ENCODE results near the gene NRL. TPM values are rescaled to one million over a fixed set of nuclear protein-coding genes. Genes with fewer than 3 reads are reported as not detected.

The NRL gene
- total and polyA plus RNA-seq, 9 of the 15 experiments (the other 6 are each of a cell fraction or from before 2014, with no cell fraction given): 0.07 to 2.7 (median 1.4) TPM; not detected in 1

GRCh38 chr14:24114532-24115421 lies at the start of gene NRL, which contains the start of gene DCAF11 (continued):
- TF ChIP-seq MITF (IDR thresholded peaks at IDR 0.05): peak; percentile 71; the same call in 1 of the 2 replicates
- no peak for TF ChIP-seq PHB (CRISPR knock-in tag; IDR thresholded peaks at IDR 0.05)
- TF ChIP-seq CBX5 (IDR thresholded peaks at IDR 0.05; ENCODE audit: borderline replicate concordance, low read depth): no peak
- TF ChIP-seq ZBED1 (IDR thresholded peaks at IDR 0.05): no peak
- 0 out of 2 replicates have a peak, but pooled peaks have one; percentile 25 for TF ChIP-seq XRCC5 (IDR thresholded peaks at IDR 0.05; ENCODE audit: low read depth, low read length)
- TF ChIP-seq ELF1 (tag; IDR thresholded peaks at IDR 0.05): peak; percentile 83
- no peak for TF ChIP-seq TCF15 (CRISPR knock-in tag; IDR thresholded peaks at IDR 0.05)
- peak; percentile 99 for TF ChIP-seq MEIS2 (IDR thresholded peaks at IDR 0.05; ENCODE audit: partially characterized antibody)
- no peak for TF ChIP-seq HIVEP1 (CRISPR knock-in tag; IDR thresholded peaks at IDR 0.05)
- no peak for TF ChIP-seq ZSCAN32 (CRISPR knock-in tag; IDR thresholded peaks at IDR 0.05)
- TF ChIP-seq HOMEZ (CRISPR knock-in tag; IDR thresholded peaks at IDR 0.05): no peak
- TF ChIP-seq PHTF2 (CRISPR knock-in tag; IDR thresholded peaks at IDR 0.05): no peak
- peak; percentile 100 for TF ChIP-seq MNT (conservative IDR thresholded peaks at IDR 0.05)
- no peak for TF ChIP-seq TCFL5 (CRISPR knock-in tag; conservative IDR thresholded peaks at IDR 0.05)
- peak; percentile 71; the same call in 1 of the 2 replicates for TF ChIP-seq ATF1 (CRISPR knock-in tag; IDR thresholded peaks at IDR 0.05)
- peak; percentile 98 for TF ChIP-seq ATF1 (tag; IDR thresholded peaks at IDR 0.05)
- no peak for TF ChIP-seq TRIM25 (IDR thresholded peaks at IDR 0.05; ENCODE audit: borderline replicate concordance)
- no peak for TF ChIP-seq MYNN (IDR thresholded peaks at IDR 0.05)
- TF ChIP-seq MYNN (CRISPR knock-in tag; IDR thresholded peaks at IDR 0.05): no peak
